Measurements from ENCODE around the gene RABGAP1L.

- TF ChIP-seq POLR2AphosphoS5 (IDR thresholded peaks at IDR 0.05; ENCODE audit: borderline replicate concordance, low read depth, low read length), result no peak
- TF ChIP-seq EZH2 (IDR thresholded peaks at IDR 0.05), result no peak
- TF ChIP-seq FOXP2 (optimal IDR thresholded peaks at IDR 0.05; ENCODE audit: control extremely low read depth, extremely low read length, insufficient read depth), result no peak
These were observed 533.0 kb downstream of the RABGAP1L start for GRCh38 chr1:174692313-174692712.
